Coronary artery (tissue), 2 donors: ENCODE data around the gene GOT1.

Experiments
- DNase-seq: peaks from one replicate; pipeline ENCODE4 v3.0.0-alpha.2; 2017; ENCODE audit warnings: low spot score
- H3K27ac ChIP-seq, 2 donors: fragments of 200-600 bp; sonication (generic); one replicate each; pipeline ENCODE4 v1.5.1; 2016 to 2019
- H3K4me3 ChIP-seq: fragments of 200-600 bp; sonication (generic); 2 replicates; pipeline ENCODE4 v1.5.1; 2016; ENCODE audit warnings: mild to moderate bottlenecking, moderate library complexity
- TF ChIP-seq, protein P1 (sequence below): fragments of 200-600 bp; sonication (generic); IDR thresholded peaks from one replicate; pipeline ENCODE4 v1.5.1; 2019; ENCODE audit warnings: antibody characterized with exemption

Gene GOT1

DNA sequence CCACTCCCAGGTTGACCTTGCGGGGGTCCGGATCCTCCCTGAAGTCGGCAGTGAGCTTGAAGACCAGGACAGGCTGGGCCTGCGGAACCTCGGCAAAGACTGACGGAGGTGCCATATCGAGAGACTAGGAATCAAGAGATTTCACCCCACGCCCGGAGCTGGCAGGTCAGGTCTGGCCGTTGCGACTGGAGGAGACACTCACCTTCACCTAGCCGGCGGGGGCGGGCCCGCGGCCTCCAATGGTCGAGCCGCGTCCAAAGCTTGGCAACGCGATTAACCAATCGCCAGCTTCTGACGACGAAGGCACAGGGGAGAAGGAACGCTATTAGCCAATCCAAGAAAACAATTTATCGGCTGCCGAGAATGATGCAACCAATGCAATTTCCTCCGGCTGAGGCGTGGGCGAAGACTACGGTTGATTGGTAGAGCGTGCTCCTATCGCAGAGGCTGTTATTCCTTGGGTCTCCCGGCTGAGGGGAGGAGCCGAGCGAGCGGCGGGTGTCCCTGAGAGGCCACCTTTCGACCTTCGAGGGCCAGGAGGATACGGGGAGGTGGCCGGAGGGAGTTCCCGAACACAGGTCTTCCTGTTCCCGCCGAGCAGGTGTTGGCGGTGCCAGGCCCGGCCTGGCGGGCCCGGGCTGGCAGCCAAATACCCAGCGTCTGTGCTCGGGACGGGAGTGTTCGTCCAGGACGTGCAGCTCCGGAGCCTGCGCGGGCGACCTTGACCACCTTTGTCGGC lies at the start of gene GOT1:
Gene GOT1 (minus strand): TSS at position 174 of the 739 bp plus-strand sequence. CDS start 59 bp downstream, at position 115.
- DNase-seq, result peak; percentile 97
- peak within 1 kb of the TSS; percentile 87 to 91 for H3K27ac ChIP-seq
- H3K4me3 ChIP-seq, result peak within 1 kb of the TSS; percentile 89
- TF ChIP-seq, protein P1, sequence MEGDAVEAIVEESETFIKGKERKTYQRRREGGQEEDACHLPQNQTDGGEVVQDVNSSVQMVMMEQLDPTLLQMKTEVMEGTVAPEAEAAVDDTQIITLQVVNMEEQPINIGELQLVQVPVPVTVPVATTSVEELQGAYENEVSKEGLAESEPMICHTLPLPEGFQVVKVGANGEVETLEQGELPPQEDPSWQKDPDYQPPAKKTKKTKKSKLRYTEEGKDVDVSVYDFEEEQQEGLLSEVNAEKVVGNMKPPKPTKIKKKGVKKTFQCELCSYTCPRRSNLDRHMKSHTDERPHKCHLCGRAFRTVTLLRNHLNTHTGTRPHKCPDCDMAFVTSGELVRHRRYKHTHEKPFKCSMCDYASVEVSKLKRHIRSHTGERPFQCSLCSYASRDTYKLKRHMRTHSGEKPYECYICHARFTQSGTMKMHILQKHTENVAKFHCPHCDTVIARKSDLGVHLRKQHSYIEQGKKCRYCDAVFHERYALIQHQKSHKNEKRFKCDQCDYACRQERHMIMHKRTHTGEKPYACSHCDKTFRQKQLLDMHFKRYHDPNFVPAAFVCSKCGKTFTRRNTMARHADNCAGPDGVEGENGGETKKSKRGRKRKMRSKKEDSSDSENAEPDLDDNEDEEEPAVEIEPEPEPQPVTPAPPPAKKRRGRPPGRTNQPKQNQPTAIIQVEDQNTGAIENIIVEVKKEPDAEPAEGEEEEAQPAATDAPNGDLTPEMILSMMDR, result no peak

DNA sequence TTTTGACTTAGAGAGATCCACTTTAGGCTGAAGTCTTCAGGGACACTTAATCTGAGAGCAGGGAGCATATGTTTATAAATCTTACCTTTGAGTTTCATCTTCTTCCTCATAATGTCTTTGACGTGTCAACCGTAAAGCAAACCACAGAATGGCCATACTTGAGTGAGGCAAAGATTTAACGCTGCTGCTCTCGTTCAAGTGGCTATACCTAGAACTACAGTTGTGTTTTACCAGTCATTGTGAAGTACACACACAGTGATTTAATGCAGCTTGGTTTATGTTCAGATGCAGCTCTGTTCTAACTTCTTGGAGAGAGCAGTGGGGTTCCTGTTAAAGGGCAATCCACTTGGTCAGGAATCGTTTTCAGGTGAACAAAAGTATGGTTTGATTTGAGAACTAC lies 39.9 kb upstream of the GOT1 start:
- TF ChIP-seq, protein P1, result no peak
- Histone ChIP-seq H3K4me3 (no peak overlapping the region), H3K27ac (no peak overlapping the region)
- DNase-seq, result no peak

GRCh38 chr10:99467236-99467999 lies 37.0 kb upstream of the GOT1 start:
- Histone ChIP-seq H3K27ac (peak overlapping the region in 1 of 2 donors; percentile 10), H3K4me3 (no peak overlapping the region)
- TF ChIP-seq, protein P1, result no peak
- DNase-seq, result no peak

DNA sequence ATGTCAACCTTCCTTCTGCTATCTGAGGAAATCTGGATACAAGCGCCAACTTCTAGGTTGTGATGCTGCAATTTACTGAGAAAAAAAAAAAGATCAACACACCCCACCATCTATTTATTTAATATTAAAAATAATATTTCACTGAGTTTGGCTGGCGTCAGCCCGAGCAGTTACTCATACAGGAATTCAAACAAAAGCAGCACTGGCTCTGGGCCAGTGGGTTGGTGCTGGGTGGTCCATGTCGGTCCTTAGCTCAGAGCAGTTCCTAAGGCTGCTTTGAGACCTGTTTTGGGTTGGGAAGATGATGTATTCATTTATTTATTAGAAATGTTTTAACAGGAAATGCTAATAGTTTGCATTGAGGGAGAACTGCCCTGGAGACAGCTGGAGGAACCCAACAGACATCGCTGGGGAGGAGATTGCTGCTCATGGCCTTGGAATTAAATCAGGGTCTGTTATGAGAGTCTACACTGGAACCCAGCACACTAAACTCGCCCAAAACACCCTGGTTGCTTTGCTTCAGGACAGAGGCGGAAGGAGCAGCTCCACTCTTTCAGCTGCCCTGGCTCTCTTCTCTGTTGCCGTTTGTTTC lies 36.3 kb upstream of the GOT1 start:
- TF ChIP-seq, protein P1, result no peak
- H3K27ac ChIP-seq, result peak overlapping the region in 1 of 2 donors; percentile 10

GRCh38 chr10:99461230-99461629 lies 30.8 kb upstream of the GOT1 start:
- Histone ChIP-seq H3K27ac (no peak overlapping the region), H3K4me3 (no peak overlapping the region)
- TF ChIP-seq, protein P1, result no peak
- no peak for DNase-seq

More for the DNA sequence above, 36.3 kb upstream of the GOT1 start:
- no peak for DNase-seq
- H3K4me3 ChIP-seq, result no peak overlapping the region

- Histone ChIP-seq H3K4me3 (no peak overlapping the region), H3K27ac (no peak overlapping the region)
- TF ChIP-seq, protein P1, result no peak
- no peak for DNase-seq
Measured at GRCh38 chr10:99460070-99460469, 29.6 kb upstream of the GOT1 start.
